ENCODE data around the gene SNRPA.

The SNRPA gene

DNA sequence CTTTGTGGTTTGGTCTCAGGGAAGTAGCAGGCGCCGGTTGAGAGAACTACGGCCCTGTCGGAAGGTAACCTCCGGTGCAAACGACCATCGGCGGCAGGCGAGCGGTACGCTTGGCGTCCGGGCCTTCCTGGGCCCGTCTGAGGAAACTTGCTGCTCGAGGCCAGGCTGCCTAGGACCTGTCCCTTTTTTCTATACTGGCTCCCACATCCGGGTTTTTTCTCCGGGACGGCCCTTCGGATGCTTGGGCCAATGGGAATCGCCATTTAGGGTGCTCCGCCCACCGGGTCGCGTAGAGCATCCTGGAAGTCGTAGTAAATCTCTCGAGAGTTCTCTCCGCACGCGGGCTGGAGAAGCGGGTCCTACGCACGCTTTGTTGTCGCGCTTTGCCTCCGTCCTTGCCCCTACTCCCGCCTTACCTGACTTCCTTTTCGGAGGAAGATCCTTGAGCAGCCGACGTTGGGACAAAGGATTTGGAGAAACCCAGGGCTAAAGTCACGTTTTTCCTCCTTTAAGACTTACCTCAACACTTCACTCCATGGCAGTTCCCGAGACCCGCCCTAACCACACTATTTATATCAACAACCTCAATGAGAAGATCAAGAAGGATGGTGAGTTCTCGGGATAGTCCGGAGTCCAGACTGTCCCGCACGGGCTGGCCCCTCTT, at the start of gene SNRPA:
TSS of gene SNRPA (plus strand) at position 330 of the 664 bp plus-strand sequence. CDS start at position 536, 206 bp downstream.
- peak; percentile 89 for DNase-seq (ENCODE audit: low read depth)

GRCh38 chr19:40701758-40702157, 49.2 kb upstream of the SNRPA start:
- no peak for DNase-seq (ENCODE audit: low read depth)

DNA sequence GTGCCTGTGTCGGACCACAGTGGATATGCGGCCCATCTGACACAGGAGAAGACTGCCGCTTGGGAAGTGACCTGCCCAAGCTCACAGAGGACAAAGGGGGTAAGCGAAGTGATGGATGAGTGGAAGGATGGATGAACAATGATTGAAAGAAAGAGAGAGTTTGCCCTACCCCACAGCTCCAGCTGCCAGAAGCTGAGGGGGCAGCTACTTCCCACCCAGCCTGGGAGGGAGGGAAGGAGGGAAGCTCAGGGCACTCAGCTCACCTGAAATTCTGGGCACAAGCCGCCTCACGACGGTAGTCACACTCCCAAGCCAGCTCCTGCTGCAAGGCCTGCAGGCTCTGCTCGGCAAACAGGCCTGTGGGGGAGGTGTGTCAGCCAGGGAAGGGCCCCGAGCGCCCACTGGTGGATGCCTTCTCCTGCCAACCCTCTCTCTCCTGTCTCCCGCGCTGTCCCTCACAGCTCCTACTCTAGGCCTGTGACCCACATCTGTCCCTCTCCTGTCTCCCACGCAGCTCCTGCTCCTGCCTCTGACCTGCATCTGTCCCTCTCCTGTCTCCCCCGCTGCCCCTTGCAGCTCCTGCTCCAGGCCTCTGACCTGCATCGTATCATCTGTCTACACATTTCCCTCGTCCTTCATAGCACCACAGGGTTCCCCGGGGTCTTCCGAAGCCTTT, 48.5 kb upstream of the SNRPA start:
- no peak for DNase-seq (ENCODE audit: low read depth)

- DNase-seq (ENCODE audit: low read depth): no peak
Observed at GRCh38 chr19:40703029-40703755, 47.8 kb upstream of the SNRPA start.

DNA sequence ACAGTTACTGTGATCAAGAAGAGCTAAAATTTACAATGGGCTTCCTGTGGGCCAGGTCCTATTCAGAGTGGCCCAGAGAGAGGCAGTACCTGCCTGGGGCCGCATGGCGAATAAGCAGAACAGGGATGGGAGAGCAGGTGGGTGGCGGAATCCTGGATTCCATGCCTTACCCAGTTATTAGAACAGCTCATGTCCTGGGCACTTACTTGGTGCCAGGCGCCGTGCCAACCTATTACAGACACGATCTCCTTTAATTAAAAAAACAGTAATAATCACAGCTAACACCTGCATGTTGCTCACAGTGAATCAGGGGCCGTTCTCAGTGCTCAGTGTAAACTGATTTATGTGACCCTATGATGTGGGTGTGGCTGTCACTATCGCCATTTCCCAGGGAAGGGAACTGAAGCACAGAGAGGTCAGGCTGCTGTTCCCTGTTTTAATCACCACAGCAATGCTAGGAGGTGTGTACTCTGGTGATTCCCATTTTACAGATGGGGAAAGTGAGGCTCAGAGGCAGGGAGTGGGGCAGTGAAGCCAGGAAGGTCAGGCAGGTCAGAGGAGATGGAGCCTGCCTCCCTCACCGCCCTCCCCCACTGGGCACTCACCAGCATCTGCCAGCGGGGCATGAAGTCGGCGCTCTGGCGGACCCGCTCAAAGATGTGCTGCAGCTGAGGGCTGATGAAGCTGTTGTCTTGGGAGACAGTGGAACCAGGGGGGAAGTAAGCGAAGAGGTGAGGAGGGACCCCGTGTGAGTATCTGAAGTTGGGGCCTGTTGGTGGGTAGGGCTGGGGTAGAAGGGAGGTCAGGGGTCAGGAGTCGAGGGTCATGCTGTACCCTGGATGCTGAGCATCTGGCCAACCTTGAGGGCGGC, 46.3 kb upstream of the SNRPA start:
- no peak for DNase-seq (ENCODE audit: low read depth)

DNA sequence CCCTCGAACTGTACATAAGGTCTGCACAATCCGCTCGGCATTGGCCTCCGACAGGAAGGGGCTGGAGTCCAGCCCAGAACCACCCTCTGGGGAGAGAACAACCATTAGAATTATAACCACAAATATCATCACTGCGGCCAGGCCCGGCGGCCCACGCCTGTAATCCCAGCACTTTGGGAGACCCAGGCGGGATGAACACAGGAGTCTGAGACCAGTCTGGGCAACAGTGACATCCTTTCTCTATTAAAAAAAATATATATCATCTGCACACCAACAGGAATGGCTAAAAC, 45.7 kb upstream of the SNRPA start:
- DNase-seq (ENCODE audit: low read depth): no peak

- no peak for DNase-seq (ENCODE audit: low read depth)
Observed at GRCh38 chr19:40705950-40706619, 44.9 kb upstream of the SNRPA start.

GRCh38 chr19:40707615-40708014, 43.4 kb upstream of the SNRPA start:
- no peak for DNase-seq (ENCODE audit: low read depth)

DNA sequence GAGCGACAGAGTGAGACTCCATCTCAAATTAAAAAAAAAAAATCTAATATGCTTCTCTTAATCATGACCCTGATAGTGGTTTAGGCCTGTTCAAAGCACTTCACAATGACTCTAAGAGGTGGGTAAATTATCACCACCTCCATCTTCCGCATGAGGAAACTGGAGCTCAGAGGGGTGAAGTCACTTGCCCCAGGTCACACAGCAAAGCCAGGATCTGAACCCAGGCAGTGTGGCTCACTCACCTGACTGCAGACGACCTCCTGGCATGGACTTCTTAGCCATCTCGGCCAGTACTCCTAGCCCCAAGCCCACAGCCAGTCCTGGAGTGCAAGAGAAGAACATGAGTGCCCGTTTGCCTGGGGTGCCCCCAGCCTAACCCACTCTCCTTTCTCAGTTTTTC, 41.2 kb upstream of the SNRPA start:
- DNase-seq (ENCODE audit: low read depth): no peak

GRCh38 chr19:40713939-40714338, 37.1 kb upstream of the SNRPA start:
- no peak for DNase-seq (ENCODE audit: low read depth)

GRCh38 chr19:40714441-40715299, 36.3 kb upstream of the SNRPA start:
- peak; percentile 84 for DNase-seq (ENCODE audit: low read depth)

- peak; percentile 55 for DNase-seq (ENCODE audit: low read depth)
Observed at GRCh38 chr19:40716031-40716481, 34.9 kb upstream of the SNRPA start.

- DNase-seq (ENCODE audit: low read depth): peak; percentile 100
Observed at GRCh38 chr19:40716482-40717324, 34.3 kb upstream of the SNRPA start, which contains the start of the genes COQ8B and ITPKC. Gene COQ8B, minus strand, starts transcription at chr19:40716886. Its CDS starts 2,254 bp downstream, at chr19:40714632. Gene ITPKC, plus strand, starts transcription at chr19:40717112. Its CDS starts 24 bp downstream, at chr19:40717136.

DNA sequence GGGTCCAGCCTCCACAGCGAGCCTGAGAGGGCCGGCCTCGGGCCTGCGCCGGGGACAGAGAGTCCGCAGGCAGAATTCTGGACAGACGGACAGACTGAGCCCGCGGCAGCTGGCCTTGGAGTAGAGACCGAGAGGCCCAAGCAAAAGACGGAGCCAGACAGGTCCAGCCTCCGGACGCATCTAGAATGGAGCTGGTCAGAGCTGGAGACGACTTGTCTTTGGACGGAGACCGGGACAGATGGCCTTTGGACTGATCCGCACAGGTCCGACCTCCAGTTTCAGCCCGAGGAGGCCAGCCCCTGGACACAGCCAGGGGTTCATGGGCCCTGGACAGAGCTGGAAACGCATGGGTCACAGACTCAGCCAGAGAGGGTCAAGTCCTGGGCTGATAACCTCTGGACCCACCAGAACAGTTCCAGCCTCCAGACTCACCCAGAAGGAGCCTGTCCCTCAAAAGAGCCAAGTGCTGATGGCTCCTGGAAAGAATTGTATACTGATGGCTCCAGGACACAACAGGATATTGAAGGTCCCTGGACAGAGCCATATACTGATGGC, 33.6 kb upstream of the SNRPA start:
- DNase-seq (ENCODE audit: low read depth): no peak

- DNase-seq (ENCODE audit: low read depth): no peak
Observed at GRCh38 chr19:40717880-40718773, 32.9 kb upstream of the SNRPA start.

DNA sequence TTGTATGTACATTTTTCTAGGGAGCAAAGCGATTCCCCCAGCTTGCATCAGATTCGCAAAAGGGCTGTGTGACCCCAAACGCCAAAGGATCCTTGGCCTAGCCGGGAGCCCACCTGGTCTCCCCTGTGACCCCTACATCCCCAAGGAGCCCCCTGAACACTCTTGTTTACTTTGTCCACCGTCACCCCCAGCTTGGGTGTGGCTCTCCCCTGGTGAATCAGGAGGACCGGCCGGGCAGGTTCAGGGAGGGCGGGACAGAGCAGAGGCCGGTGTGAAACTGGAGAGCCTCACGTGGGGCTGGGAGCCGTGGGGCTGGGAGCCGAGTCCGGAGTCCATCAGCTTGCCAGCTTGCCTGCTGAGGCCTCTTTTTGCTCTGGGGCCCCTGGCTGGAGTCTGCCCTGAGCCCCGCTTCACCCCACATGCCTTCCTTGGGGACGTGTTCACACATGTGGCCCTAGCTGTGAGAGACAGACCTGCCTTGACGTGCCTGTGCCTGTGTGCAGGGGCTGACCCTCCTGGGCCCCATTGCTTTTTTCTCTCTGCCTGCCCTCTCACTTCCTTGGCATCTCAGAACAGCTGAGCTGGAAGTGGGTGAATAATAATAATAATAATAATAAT, 32.1 kb upstream of the SNRPA start:
- no peak for DNase-seq (ENCODE audit: low read depth)

- no peak for DNase-seq (ENCODE audit: low read depth)
Observed at GRCh38 chr19:40719414-40719894, 31.5 kb upstream of the SNRPA start.

DNA sequence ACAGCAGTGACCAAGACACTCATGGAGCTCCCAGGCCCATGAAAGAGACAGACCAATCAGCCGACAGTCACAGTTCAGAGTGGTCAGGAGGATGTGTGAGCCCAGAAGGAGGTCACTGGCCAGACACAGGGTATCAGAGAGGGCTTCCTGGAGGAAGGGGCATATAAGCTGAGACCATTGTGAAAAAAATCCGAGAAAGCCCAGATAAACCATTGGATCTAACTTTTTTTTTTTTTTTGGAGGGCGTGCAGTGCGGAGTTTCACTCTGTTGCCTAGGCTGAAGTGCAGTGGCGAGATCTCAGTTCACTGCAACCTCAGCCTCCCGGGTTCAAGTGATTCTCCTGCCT, 29.9 kb upstream of the SNRPA start:
- DNase-seq (ENCODE audit: low read depth): no peak
